Ishikawa (cell line): ENCODE data around the gene ZNF558.

ENCODE experiments used
- CEBPB ChIP-seq: IDR thresholded peaks from 2 replicates; pipeline ENCODE4 v1.6.1; 2012
- CREB1 ChIP-seq: IDR thresholded peaks from 2 replicates; pipeline ENCODE4 v1.6.1; 2012; ENCODE audit warnings: low read depth
- EGR1 ChIP-seq: IDR thresholded peaks from 2 replicates; pipeline ENCODE4 v1.6.1; 2012
- EP300 ChIP-seq: IDR thresholded peaks from 2 replicates; pipeline ENCODE4 v1.6.1; 2012; ENCODE audit warnings: borderline replicate concordance
- FOXM1 ChIP-seq: IDR thresholded peaks from 2 replicates; pipeline ENCODE4 v1.6.1; 2012; ENCODE audit warnings: low read depth, borderline replicate concordance
- MAX ChIP-seq: IDR thresholded peaks from 2 replicates; pipeline ENCODE4 v1.6.1; 2012
- NFIC ChIP-seq: IDR thresholded peaks from 2 replicates; pipeline ENCODE4 v1.6.1; 2012
- RAD21 ChIP-seq: IDR thresholded peaks from 2 replicates; pipeline ENCODE4 v1.6.1; 2012; ENCODE audit warnings: low read depth
- REST ChIP-seq: IDR thresholded peaks from 2 replicates; pipeline ENCODE4 v1.6.1; 2012; ENCODE audit warnings: low read depth, mild to moderate bottlenecking
- TAF1 ChIP-seq: IDR thresholded peaks from 2 replicates; pipeline ENCODE4 v1.6.1; 2012; ENCODE audit warnings: low read depth, mild to moderate bottlenecking
- TCF12 ChIP-seq: IDR thresholded peaks from 2 replicates; pipeline ENCODE4 v1.6.1; 2012; ENCODE audit warnings: low read depth
- USF1 ChIP-seq: IDR thresholded peaks from 2 replicates; pipeline ENCODE4 v1.6.1; 2012
- YY1 ChIP-seq: IDR thresholded peaks from 2 replicates; pipeline ENCODE4 v1.6.1; 2012; ENCODE audit warnings: low read depth
- ZBTB7A ChIP-seq: IDR thresholded peaks from 2 replicates; pipeline ENCODE4 v1.6.1; 2012; ENCODE audit warnings: low read depth

- TF ChIP-seq ZBTB7A = no peak
- TF ChIP-seq YY1 = no peak
- TF ChIP-seq USF1 = no peak
- no peak for TF ChIP-seq EP300
- TF ChIP-seq TAF1 = no peak
- no peak for TF ChIP-seq REST
- no peak for TF ChIP-seq CEBPB
- TF ChIP-seq FOXM1 = no peak
- no peak for TF ChIP-seq NFIC
- TF ChIP-seq MAX = no peak
- TF ChIP-seq TCF12 = no peak
- no peak for TF ChIP-seq CREB1
- TF ChIP-seq RAD21 = no peak
- TF ChIP-seq EGR1 = no peak
Measured at GRCh38 chr19:8880868-8881488, 48.9 kb upstream of the ZNF558 start.
